SU-DHL-6 (cell line): ENCODE results near the gene ANK3.

Experiments
- H2AFZ ChIP-seq: fragments of 200-600 bp; sonication (generic); 2 replicates; pipeline ENCODE4 v1.6.1; 2014; ENCODE audit warnings: low read depth, mild to moderate bottlenecking, moderate library complexity, mixed read lengths, antibody characterized with exemption, low read length; ENCODE audit not compliant: severe bottlenecking
- H3F3A ChIP-seq: fragments of 200-600 bp; shearing (Covaris generic); 2 replicates; pipeline ENCODE4 v1.6.0; 2016; ENCODE audit warnings: antibody characterized with exemption, mild to moderate bottlenecking; ENCODE audit not compliant: insufficient read depth
- H3K27ac ChIP-seq: fragments of 200-600 bp; sonication (generic); 2 replicates; pipeline ENCODE4 v1.5.1; 2016; ENCODE audit warnings: low read depth, mild to moderate bottlenecking, low read length, moderate library complexity, mixed read lengths
- H3K27me3 ChIP-seq: fragments of 200-600 bp; sonication (generic), shearing (Covaris generic); 2 replicates; pipeline ENCODE4 v1.6.0; 2014; ENCODE audit warnings: mild to moderate bottlenecking, low read length
- H3K36me3 ChIP-seq: fragments of 200-600 bp; sonication (generic); 2 replicates; pipeline ENCODE4 v1.6.1; 2014; ENCODE audit warnings: mild to moderate bottlenecking, low read length, mixed read lengths
- H3K4me2 ChIP-seq: fragments of 300-600, 200-600 bp; shearing (Covaris generic), sonication (generic); 2 replicates; pipeline ENCODE4 v1.6.0; 2014; ENCODE audit warnings: low read length, low read depth, mild to moderate bottlenecking; ENCODE audit not compliant: poor library complexity, severe bottlenecking
- H3K4me3 ChIP-seq: fragments of 200-600 bp; sonication (generic); 2 replicates; pipeline ENCODE4 v1.5.1; 2014; ENCODE audit warnings: antibody characterized with exemption, low read length, mild to moderate bottlenecking, mixed read lengths; ENCODE audit not compliant: insufficient read depth, poor library complexity, severe bottlenecking
- H3K79me2 ChIP-seq: fragments of 200-600 bp; sonication (generic); 2 replicates; pipeline ENCODE4 v1.6.1; 2014; ENCODE audit warnings: mild to moderate bottlenecking, low read length, moderate library complexity; ENCODE audit not compliant: insufficient read depth
- H3K9ac ChIP-seq: fragments of 200-600 bp; sonication (generic); 2 replicates; pipeline ENCODE4 v1.7.0; 2014; ENCODE audit warnings: mild to moderate bottlenecking, low read length
- H3K9me2 ChIP-seq: fragments of 200-600 bp; sonication (generic); replicated peaks from 2 replicates; pipeline ENCODE4 v1.6.1; 2014; ENCODE audit warnings: low read length; ENCODE audit not compliant: insufficient read depth
- H3K9me3 ChIP-seq: fragments of 200-600 bp; sonication (generic); 2 replicates; pipeline ENCODE4 v1.6.1; 2014; ENCODE audit warnings: low read length, mixed read lengths; ENCODE audit not compliant: insufficient read depth
- H4K20me1 ChIP-seq: fragments of 200-600 bp; sonication (generic); 2 replicates; pipeline ENCODE4 v1.6.1; 2014; ENCODE audit warnings: low read depth, mild to moderate bottlenecking, antibody characterized with exemption, low read length, moderate library complexity, mixed read lengths
- EZH2phosphoT487 ChIP-seq: fragments of 200-600 bp; sonication (generic), shearing (Covaris generic); conservative IDR thresholded peaks from 2 replicates; pipeline ENCODE4 v1.6.1; 2018; ENCODE audit warnings: mild to moderate bottlenecking, antibody characterized with exemption, low read length, moderate library complexity, mixed read lengths
- TF ChIP-seq, protein P1 (sequence below): fragments of 200-600 bp; sonication (generic); IDR thresholded peaks from one replicate; pipeline ENCODE4 v1.5.1; 2017; ENCODE audit warnings: antibody characterized with exemption, mild to moderate bottlenecking, low read length, moderate library complexity; ENCODE audit not compliant: insufficient read depth, poor library complexity, severe bottlenecking

The ANK3 gene

GRCh38 chr10:60372436-60372835 is 17.2 kb downstream of the ANK3 start:
- no peak overlapping the region for H3K4me2 ChIP-seq
- TF ChIP-seq, protein P1, sequence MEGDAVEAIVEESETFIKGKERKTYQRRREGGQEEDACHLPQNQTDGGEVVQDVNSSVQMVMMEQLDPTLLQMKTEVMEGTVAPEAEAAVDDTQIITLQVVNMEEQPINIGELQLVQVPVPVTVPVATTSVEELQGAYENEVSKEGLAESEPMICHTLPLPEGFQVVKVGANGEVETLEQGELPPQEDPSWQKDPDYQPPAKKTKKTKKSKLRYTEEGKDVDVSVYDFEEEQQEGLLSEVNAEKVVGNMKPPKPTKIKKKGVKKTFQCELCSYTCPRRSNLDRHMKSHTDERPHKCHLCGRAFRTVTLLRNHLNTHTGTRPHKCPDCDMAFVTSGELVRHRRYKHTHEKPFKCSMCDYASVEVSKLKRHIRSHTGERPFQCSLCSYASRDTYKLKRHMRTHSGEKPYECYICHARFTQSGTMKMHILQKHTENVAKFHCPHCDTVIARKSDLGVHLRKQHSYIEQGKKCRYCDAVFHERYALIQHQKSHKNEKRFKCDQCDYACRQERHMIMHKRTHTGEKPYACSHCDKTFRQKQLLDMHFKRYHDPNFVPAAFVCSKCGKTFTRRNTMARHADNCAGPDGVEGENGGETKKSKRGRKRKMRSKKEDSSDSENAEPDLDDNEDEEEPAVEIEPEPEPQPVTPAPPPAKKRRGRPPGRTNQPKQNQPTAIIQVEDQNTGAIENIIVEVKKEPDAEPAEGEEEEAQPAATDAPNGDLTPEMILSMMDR, result no peak
- no peak for TF ChIP-seq EZH2phosphoT487
- H2AFZ ChIP-seq, result no peak overlapping the region
- H3K9me3 ChIP-seq, result no peaks in the 10 kb centered on the region
- no peaks in the 10 kb centered on the region for H4K20me1 ChIP-seq
- H3F3A ChIP-seq, result no peaks in the 10 kb centered on the region
- H3K27ac ChIP-seq, result no peak overlapping the region
- no peak overlapping the region for H3K9ac ChIP-seq
- no peaks in the 10 kb centered on the region for H3K36me3 ChIP-seq
- no peaks in the 10 kb centered on the region for H3K9me2 ChIP-seq
- H3K27me3 ChIP-seq, result no peaks in the 10 kb centered on the region
- H3K4me3 ChIP-seq, result no peak overlapping the region
- no peaks in the 10 kb centered on the region for H3K79me2 ChIP-seq

- Histone ChIP-seq H3K36me3 (no peaks in the 10 kb centered on the region), H3K79me2 (no peaks in the 10 kb centered on the region), H3K27me3 (no peaks in the 10 kb centered on the region), H3K9ac (no peak overlapping the region), H3K9me3 (no peaks in the 10 kb centered on the region), H3K4me2 (no peak overlapping the region), H3K27ac (no peak overlapping the region), H3K4me3 (no peak overlapping the region), H4K20me1 (no peaks in the 10 kb centered on the region), H3K9me2 (no peaks in the 10 kb centered on the region), H2AFZ (no peak overlapping the region), H3F3A (no peaks in the 10 kb centered on the region)
- TF ChIP-seq, protein P1, result no peak
These were observed 20.1 kb downstream of the ANK3 start for GRCh38 chr10:60369547-60369930.

- no peak overlapping the region for H3K4me3 ChIP-seq
- no peaks in the 10 kb centered on the region for H3K9me3 ChIP-seq
- no peak overlapping the region for H2AFZ ChIP-seq
- H3K4me2 ChIP-seq, result no peak overlapping the region
- H4K20me1 ChIP-seq, result no peaks in the 10 kb centered on the region
- H3K79me2 ChIP-seq, result no peaks in the 10 kb centered on the region
- H3K27me3 ChIP-seq, result no peaks in the 10 kb centered on the region
- no peak for TF ChIP-seq EZH2phosphoT487
- TF ChIP-seq, protein P1, result no peak
- no peaks in the 10 kb centered on the region for H3K36me3 ChIP-seq
- H3K27ac ChIP-seq, result no peak overlapping the region
- no peaks in the 10 kb centered on the region for H3F3A ChIP-seq
- H3K9me2 ChIP-seq, result no peaks in the 10 kb centered on the region
- no peak overlapping the region for H3K9ac ChIP-seq
These were observed 20.7 kb downstream of the ANK3 start for GRCh38 chr10:60368875-60369546.

- Histone ChIP-seq H3K27me3 (no peaks in the 10 kb centered on the region), H3K27ac (no peak overlapping the region), H3K4me3 (no peak overlapping the region), H3K9me3 (no peaks in the 10 kb centered on the region), H3K9me2 (no peaks in the 10 kb centered on the region), H4K20me1 (no peaks in the 10 kb centered on the region), H3F3A (no peaks in the 10 kb centered on the region), H3K36me3 (no peaks in the 10 kb centered on the region), H3K4me2 (no peak overlapping the region), H3K79me2 (no peaks in the 10 kb centered on the region), H3K9ac (no peak overlapping the region), H2AFZ (no peak overlapping the region)
- no peak for TF ChIP-seq EZH2phosphoT487
- TF ChIP-seq, protein P1, result no peak
These were observed 21.8 kb downstream of the ANK3 start for GRCh38 chr10:60367901-60368300.
